A549 treated with AZD9567 at 1 μM for 4 hours (cell line): ENCODE data around the gene RCCD1. TPM values are rescaled to one million over a fixed set of nuclear protein-coding genes. Genes with fewer than 3 reads are reported as not detected.

Experiments
- total RNA-seq: library from RNA; stranded (reverse); fragments of 200-300 nt; extraction: Qiagen RNA extraction; gene quantifications from 5 replicates; pipeline ENCODE4 v1.2.3, GENCODE V29; 2022; ENCODE audit not compliant: insufficient read depth

The RCCD1 gene
- 23.7 to 44.2 TPM (median 36.0 TPM) in 5 replicates for total RNA-seq

GRCh38 chr15:90954712-90955623 lies at the start of gene RCCD1:
Gene RCCD1 (plus strand): TSS chr15:90954884. CDS start chr15:90956735, 1,851 bp downstream.

GRCh38 chr15:90931828-90932659 lies 22.6 kb upstream of the RCCD1 start, which contains the start of gene HDDC3:
Gene HDDC3 (minus strand): TSS chr15:90932549. CDS start chr15:90932540, 9 bp downstream.

GRCh38 chr15:90934949-90935751 lies 19.5 kb upstream of the RCCD1 start, which contains the start of gene UNC45A:
Gene UNC45A (plus strand): TSS chr15:90935285. CDS start chr15:90935325, 40 bp downstream.

GRCh38 chr15:90994417-90995311 lies 40.0 kb downstream of the RCCD1 start, which contains the start of gene PRC1:
Gene PRC1 (minus strand): TSS chr15:90994535. CDS start chr15:90994417, 118 bp downstream.

Other genes starting within 250 kb of the RCCD1 start
- 11.2 to 20.6 TPM (median 13.2 TPM) in 5 replicates for gene BLM, start 237.5 kb upstream of the RCCD1 start, total RNA-seq
- gene FURIN, start 86.3 kb upstream of the RCCD1 start, total RNA-seq: 35.1 to 56.4 TPM (median 52.6 TPM) in 5 replicates
- 0.82 to 1.2 TPM (median 0.87 TPM) in 4 of 5 replicates, not detected in the other for gene FES, start 70.4 kb upstream of the RCCD1 start, total RNA-seq
- 21.1 to 35.0 TPM (median 31.4 TPM) in 5 replicates for gene MAN2A2, start 51.6 kb upstream of the RCCD1 start, total RNA-seq
- 24.9 to 35.5 TPM (median 33.5 TPM) in 5 replicates for gene HDDC3, start 22.3 kb upstream of the RCCD1 start, total RNA-seq
- gene UNC45A, start 19.6 kb upstream of the RCCD1 start, total RNA-seq: 54.3 to 59.4 TPM (median 57.8 TPM) in 5 replicates
- 175 to 198 TPM (median 183 TPM) in 5 replicates for gene PRC1, start 39.7 kb downstream of the RCCD1 start, total RNA-seq
- gene VPS33B, start 67.7 kb downstream of the RCCD1 start, total RNA-seq: 14.1 to 21.3 TPM (median 17.4 TPM) in 5 replicates
- 0.02 to 0.15 TPM (median 0.06 TPM) in 4 of 5 replicates, not detected in the other for gene SV2B, start 145.4 kb downstream of the RCCD1 start, total RNA-seq